HEK293 (cell line): ENCODE measurements around the gene RAPGEFL1.

Experiments
- CTCF ChIP-seq: fragments of 450-650 bp; formaldehyde crosslinking; IDR thresholded peaks from 2 replicates; pipeline ENCODE4 v1.5.1; 2016; ENCODE audit warnings: missing biosample characterization, missing genetic modification characterization
- GLI4 ChIP-seq: fragments of 450-650 bp; formaldehyde crosslinking; IDR thresholded peaks from 2 replicates; pipeline ENCODE4 v1.5.1; 2016; ENCODE audit warnings: missing biosample characterization, missing genetic modification characterization
- HOXA7 ChIP-seq: sonication (generic); formaldehyde crosslinking; IDR thresholded peaks from 2 replicates; pipeline ENCODE4 v1.8.1; 2022; ENCODE audit warnings: missing genetic modification reagents, borderline replicate concordance
- HOXD13 ChIP-seq: sonication (generic); formaldehyde crosslinking; IDR thresholded peaks from 2 replicates; pipeline ENCODE4 v1.8.0; 2022; ENCODE audit warnings: missing genetic modification reagents, borderline replicate concordance
- IKZF3 ChIP-seq: fragments of 450-650 bp; IDR thresholded peaks from 2 replicates; pipeline ENCODE4 v1.5.0; 2018; ENCODE audit warnings: missing biosample characterization, mild to moderate bottlenecking, missing genetic modification characterization, moderate library complexity
- KLF10 ChIP-seq: fragments of 450-650 bp; IDR thresholded peaks from 2 replicates; pipeline ENCODE4 v1.5.1; 2018; ENCODE audit warnings: missing biosample characterization, mild to moderate bottlenecking, missing genetic modification characterization
- KLF16 ChIP-seq: fragments of 450-650 bp; formaldehyde crosslinking; IDR thresholded peaks from 2 replicates; pipeline ENCODE4 v1.5.1; 2017; ENCODE audit warnings: missing biosample characterization, missing genetic modification characterization
- OVOL3 ChIP-seq: fragments of 450-650 bp; formaldehyde crosslinking; IDR thresholded peaks from 2 replicates; pipeline ENCODE4 v1.5.1; 2016; ENCODE audit warnings: missing biosample characterization, missing genetic modification characterization
- PRDM1 ChIP-seq: fragments of 450-650 bp; formaldehyde crosslinking; IDR thresholded peaks from 2 replicates; pipeline ENCODE4; 2016; ENCODE audit warnings: missing biosample characterization, missing genetic modification characterization
- WT1 ChIP-seq: fragments of 450-650 bp; formaldehyde crosslinking; IDR thresholded peaks from 2 replicates; pipeline ENCODE4 v1.5.1; 2016; ENCODE audit warnings: missing biosample characterization, missing genetic modification characterization
- ZBTB21 ChIP-seq: fragments of 450-650 bp; formaldehyde crosslinking; IDR thresholded peaks from 2 replicates; pipeline ENCODE4 v1.5.1; 2017; ENCODE audit warnings: missing biosample characterization, missing genetic modification characterization
- ZBTB49 ChIP-seq: fragments of 450-650 bp; formaldehyde crosslinking; IDR thresholded peaks from 2 replicates; pipeline ENCODE4 v1.5.1; 2016; ENCODE audit warnings: missing biosample characterization, missing genetic modification characterization, low read depth
- ZBTB8A ChIP-seq: fragments of 450-650 bp; formaldehyde crosslinking; IDR thresholded peaks from 2 replicates; pipeline ENCODE4 v1.5.1; 2016; ENCODE audit warnings: missing biosample characterization, missing genetic modification characterization
- ZNF211 ChIP-seq: fragments of 450-650 bp; formaldehyde crosslinking; IDR thresholded peaks from 2 replicates; pipeline ENCODE4 v1.5.1; 2016; ENCODE audit warnings: low read depth, missing biosample characterization, missing genetic modification characterization
- ZNF24 ChIP-seq: fragments of 450-650 bp; formaldehyde crosslinking; IDR thresholded peaks from 2 replicates; pipeline ENCODE4 v1.5.1; 2016; ENCODE audit warnings: missing biosample characterization, missing genetic modification characterization
- ZNF248 ChIP-seq: fragments of 450-650 bp; formaldehyde crosslinking; IDR thresholded peaks from 2 replicates; pipeline ENCODE4 v1.5.1; 2017; ENCODE audit warnings: missing biosample characterization, missing genetic modification characterization
- ZNF266 ChIP-seq: fragments of 450-650 bp; formaldehyde crosslinking; IDR thresholded peaks from 2 replicates; pipeline ENCODE4 v1.5.1; 2016; ENCODE audit warnings: missing biosample characterization, missing genetic modification characterization, low read depth
- ZNF37A ChIP-seq: fragments of 450-650 bp; IDR thresholded peaks from 2 replicates; pipeline ENCODE4 v1.5.1; 2018; ENCODE audit warnings: missing biosample characterization, missing genetic modification characterization
- ZNF391 ChIP-seq: fragments of 450-650 bp; formaldehyde crosslinking; IDR thresholded peaks from 2 replicates; pipeline ENCODE4 v1.5.1; 2016; ENCODE audit warnings: low read depth, missing biosample characterization, missing genetic modification characterization, borderline replicate concordance
- ZNF426 ChIP-seq: fragments of 450-650 bp; formaldehyde crosslinking; IDR thresholded peaks from 2 replicates; pipeline ENCODE4 v1.5.1; 2017; ENCODE audit warnings: missing biosample characterization, missing genetic modification characterization, mild to moderate bottlenecking, inconsistent platforms, moderate library complexity
- ZNF513 ChIP-seq: fragments of 450-650 bp; IDR thresholded peaks from 2 replicates; pipeline ENCODE4 v1.5.1; 2018; ENCODE audit warnings: missing biosample characterization, missing genetic modification characterization
- ZNF747 ChIP-seq: fragments of 450-650 bp; formaldehyde crosslinking; IDR thresholded peaks from 2 replicates; pipeline ENCODE4 v1.5.1; 2016; ENCODE audit warnings: missing biosample characterization, missing genetic modification characterization
- ZSCAN18 ChIP-seq: fragments of 450-650 bp; formaldehyde crosslinking; IDR thresholded peaks from 2 replicates; pipeline ENCODE4 v1.5.1; 2016; ENCODE audit warnings: missing biosample characterization, missing genetic modification characterization
- TF ChIP-seq, protein P1 (sequence below): fragments of 450-650 bp; formaldehyde crosslinking; IDR thresholded peaks from 2 replicates; pipeline ENCODE4 v1.5.1; 2016; ENCODE audit warnings: missing biosample characterization, missing genetic modification characterization
- TF ChIP-seq, protein P2 (sequence below): fragments of 450-650 bp; formaldehyde crosslinking; IDR thresholded peaks from 2 replicates; pipeline ENCODE4 v1.5.1; 2016; ENCODE audit warnings: missing biosample characterization, missing genetic modification characterization, low read depth
- TF ChIP-seq, protein P3 (sequence below): fragments of 450-650 bp; formaldehyde crosslinking; IDR thresholded peaks from 2 replicates; pipeline ENCODE4 v1.5.1; 2016; ENCODE audit warnings: missing biosample characterization, missing genetic modification characterization

RAPGEFL1 gene

DNA sequence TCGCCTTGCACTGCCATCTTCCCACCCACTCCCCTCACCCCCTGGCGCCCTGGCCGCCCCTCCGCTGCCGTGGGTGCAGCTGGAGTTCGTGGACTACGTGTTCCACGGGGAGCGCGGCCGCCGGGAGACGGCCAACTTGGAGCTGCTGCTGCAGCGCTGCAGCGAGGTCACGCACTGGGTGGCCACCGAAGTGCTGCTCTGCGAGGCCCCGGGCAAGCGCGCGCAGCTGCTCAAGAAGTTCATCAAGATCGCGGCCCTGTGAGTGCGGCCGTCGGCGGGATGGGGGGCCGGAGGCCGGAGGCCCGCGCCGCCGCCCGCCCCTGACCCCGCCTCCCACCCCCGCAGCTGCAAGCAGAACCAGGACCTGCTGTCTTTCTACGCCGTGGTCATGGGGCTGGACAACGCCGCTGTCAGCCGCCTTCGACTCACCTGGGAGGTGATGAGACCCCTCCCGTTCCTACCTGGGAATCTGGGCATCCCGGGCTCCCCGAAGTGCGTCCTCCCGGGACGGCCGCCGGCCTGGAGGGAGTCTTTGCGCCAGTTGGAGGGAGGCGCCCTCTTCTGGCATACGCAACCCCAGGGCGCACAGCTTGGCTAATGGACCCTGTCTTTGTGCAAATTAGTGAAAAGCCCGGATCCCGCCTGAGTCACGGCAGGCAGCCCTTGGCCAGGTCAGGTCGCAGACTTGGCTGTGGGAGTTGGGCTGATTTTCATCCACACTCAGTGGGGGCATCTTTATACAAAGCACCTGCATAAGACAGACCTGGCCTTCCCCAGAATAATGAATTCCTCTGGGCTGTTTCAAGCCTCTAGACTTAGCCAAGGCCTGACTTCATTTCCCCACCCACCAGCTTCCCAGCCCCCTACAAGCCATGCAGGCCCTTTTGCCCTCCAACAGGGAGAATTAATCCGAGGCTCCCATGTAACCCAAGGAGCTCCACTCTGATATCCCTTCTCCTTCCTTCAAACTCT, 14.3 kb downstream of the RAPGEFL1 start (continued):
- TF ChIP-seq, protein P1, sequence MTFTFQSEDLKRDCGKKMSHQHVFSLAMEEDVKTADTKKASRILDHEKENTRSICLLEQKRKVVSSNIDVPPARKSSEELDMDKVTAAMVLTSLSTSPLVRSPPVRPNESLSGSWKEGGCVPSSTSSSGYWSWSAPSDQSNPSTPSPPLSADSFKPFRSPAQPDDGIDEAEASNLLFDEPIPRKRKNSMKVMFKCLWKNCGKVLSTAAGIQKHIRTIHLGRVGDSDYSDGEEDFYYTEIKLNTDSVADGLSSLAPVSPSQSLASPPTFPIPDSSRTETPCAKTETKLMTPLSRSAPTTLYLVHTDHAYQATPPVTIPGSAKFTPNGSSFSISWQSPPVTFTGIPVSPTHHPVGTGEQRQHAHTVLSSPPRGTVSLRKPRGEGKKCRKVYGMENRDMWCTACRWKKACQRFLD (tag by site-specific recombination): no peak
- no peak for TF ChIP-seq HOXA7 (CRISPR knock-in tag)
- TF ChIP-seq, protein P2, sequence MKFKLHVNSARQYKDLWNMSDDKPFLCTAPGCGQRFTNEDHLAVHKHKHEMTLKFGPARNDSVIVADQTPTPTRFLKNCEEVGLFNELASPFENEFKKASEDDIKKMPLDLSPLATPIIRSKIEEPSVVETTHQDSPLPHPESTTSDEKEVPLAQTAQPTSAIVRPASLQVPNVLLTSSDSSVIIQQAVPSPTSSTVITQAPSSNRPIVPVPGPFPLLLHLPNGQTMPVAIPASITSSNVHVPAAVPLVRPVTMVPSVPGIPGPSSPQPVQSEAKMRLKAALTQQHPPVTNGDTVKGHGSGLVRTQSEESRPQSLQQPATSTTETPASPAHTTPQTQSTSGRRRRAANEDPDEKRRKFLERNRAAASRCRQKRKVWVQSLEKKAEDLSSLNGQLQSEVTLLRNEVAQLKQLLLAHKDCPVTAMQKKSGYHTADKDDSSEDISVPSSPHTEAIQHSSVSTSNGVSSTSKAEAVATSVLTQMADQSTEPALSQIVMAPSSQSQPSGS (tag by site-specific recombination): no peak
- TF ChIP-seq HOXD13: no peak
- 0 out of 2 replicates have a peak, but pooled peaks have one; percentile 26 for TF ChIP-seq ZNF24 (tag by site-specific recombination)
- TF ChIP-seq ZSCAN18 (tag by site-specific recombination): no peak
- no peak for TF ChIP-seq ZNF426 (tag by site-specific recombination)
- TF ChIP-seq, protein P3, sequence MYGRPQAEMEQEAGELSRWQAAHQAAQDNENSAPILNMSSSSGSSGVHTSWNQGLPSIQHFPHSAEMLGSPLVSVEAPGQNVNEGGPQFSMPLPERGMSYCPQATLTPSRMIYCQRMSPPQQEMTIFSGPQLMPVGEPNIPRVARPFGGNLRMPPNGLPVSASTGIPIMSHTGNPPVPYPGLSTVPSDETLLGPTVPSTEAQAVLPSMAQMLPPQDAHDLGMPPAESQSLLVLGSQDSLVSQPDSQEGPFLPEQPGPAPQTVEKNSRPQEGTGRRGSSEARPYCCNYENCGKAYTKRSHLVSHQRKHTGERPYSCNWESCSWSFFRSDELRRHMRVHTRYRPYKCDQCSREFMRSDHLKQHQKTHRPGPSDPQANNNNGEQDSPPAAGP: peak; percentile 43
- no peak for TF ChIP-seq ZNF513 (tag by site-specific recombination)
- TF ChIP-seq ZNF37A (tag by site-specific recombination): no peak
- no peak for TF ChIP-seq ZNF266 (tag by site-specific recombination)
- TF ChIP-seq ZNF211 (tag by site-specific recombination): no peak
- no peak for TF ChIP-seq PRDM1
- no peak for TF ChIP-seq ZNF248 (tag by site-specific recombination)
- no peak for TF ChIP-seq GLI4
- no peak for TF ChIP-seq ZNF391 (tag by site-specific recombination)
- peak; percentile 52 for TF ChIP-seq WT1
- TF ChIP-seq KLF10 (tag by site-specific recombination): no peak
- peak; percentile 90 for TF ChIP-seq CTCF (tag by site-specific recombination)
- peak; percentile 95 for TF ChIP-seq IKZF3 (tag by site-specific recombination)
- TF ChIP-seq OVOL3 (tag by site-specific recombination): no peak
- no peak for TF ChIP-seq ZNF747 (tag by site-specific recombination)
- TF ChIP-seq ZBTB8A (tag by site-specific recombination): peak; percentile 85
- 0 out of 2 replicates have a peak, but pooled peaks have one; percentile 11 for TF ChIP-seq ZBTB21
- no peak for TF ChIP-seq ZBTB49
- no peak for TF ChIP-seq KLF16 (tag by site-specific recombination)
